ENCODE measurements around the gene RPS8. TPM values are rescaled to one million over a fixed set of nuclear protein-coding genes. Genes with fewer than 3 reads are reported as not detected.

The RPS8 gene
- 1,000 to 10,000 TPM; 2,000 to 3,409 (median 3,025) TPM for total RNA-seq
- polyA plus RNA-seq = 1,000 to 10,000 TPM in 1 of 2 donors, 100 to 1,000 TPM in 1; 954 to 1,486 TPM
- total RNA-seq = 1,598 reads per million, percentile 100 among the genes with 10 or more reads in this experiment

- H3K4me3 ChIP-seq (ENCODE audit: low read length) = peak within 1 kb of the TSS; percentile 99
- H3K27me3 Mint-ChIP-seq = no peaks in the 10 kb centered on the region
- CTCF ChIA-PET = interaction anchor here (0.6 to 1.6 kb wide), 11 partner anchors 9 to 974 kb away, joined by 3 to 8 read pairs (median 3); partner anchors contain the start of genes HECTD3 and PLK3
- H3K27me3 ChIP-seq (ENCODE audit: control insufficient read depth in 2 of 2, insufficient read depth in 2 of 2, low read length in 2 of 2) = no peaks in the 10 kb centered on the region
- peak within 1 kb of the TSS; percentile 91 to 98 (median 94) for H3K27ac Mint-ChIP-seq
- no peaks in the 10 kb centered on the region for H3K9me3 ChIP-seq (ENCODE audit: control insufficient read depth in 2 of 3, low read length in 3 of 3)
- DNase-seq (peak; percentile 77 to 92 (median 90)), ATAC-seq (peak; percentile 91)
- intact Hi-C loops (cut with micrococcal nuclease) = loop anchor here (1.0 to 10.0 kb wide), 15 partner anchors 9 to 909 kb away; partner anchors contain the start of genes KIF2C (in 2 of the 2), PLK3 (in 2 of the 2), RNU5D-1 (in 2 of the 2) and UROD (in 2 of the 2)
- no peaks in the 10 kb centered on the region for H3K9me3 Mint-ChIP-seq
- POLR2A ChIA-PET = interaction anchor here (0.5 to 5.5 kb wide), 37 partner anchors 9 to 915 kb away, joined by 3 to 93 read pairs (median 5); partner anchors contain the start of genes BEST4, BTBD19, DYNLT4 and EIF2B3
- H3K4me3 Mint-ChIP-seq = peak within 1 kb of the TSS; percentile 88 to 99 (median 92)
- peak within 1 kb of the TSS; percentile 89 for H3K27ac ChIP-seq (ENCODE audit: low read depth, low read length)
- H3K4me1 Mint-ChIP-seq = peaks cover 20 to 45% (median 38%) of the 10 kb centered on the region in 7 donors
- H3K4me1 ChIP-seq (ENCODE audit: control insufficient read depth in 2 of 2, insufficient read depth in 2 of 2, low read length in 2 of 2) = peaks cover 6 to 19% of the 10 kb centered on the region in 2 donors
- peaks cover 8 to 39% (median 15%) of the 10 kb centered on the region in 5 donors for H3K36me3 Mint-ChIP-seq
- H3K36me3 ChIP-seq (ENCODE audit: control insufficient read depth in 2 of 3, insufficient read depth in 3 of 3, low read length in 3 of 3) = peaks cover 0 to 34% (median 7%) of the 10 kb centered on the region in 3 experiments
Measured at GRCh38 chr1:44775078-44775929, at the start of gene RPS8. RPS8 (plus strand) TSS chr1:44775540; CDS start chr1:44775597, 57 bp downstream.

GRCh38 chr1:44730741-44731512, 44.4 kb upstream of the RPS8 start, which contains the start of gene RNU5D-1:
RNU5D-1 (minus strand) TSS chr1:44731170.
- ATAC-seq (peak; percentile 85), DNase-seq (peak; percentile 77 to 92 (median 89))
- ChIA-PET POLR2A (interaction anchor here (0.6 to 9.5 kb wide), 37 partner anchors 10 to 1437 kb away, joined by 3 to 239 read pairs (median 4); partner anchors contain the start of genes BTBD19, DYNLT4, EIF2B3 and HECTD3), CTCF (interaction anchor here (0.6 to 5.1 kb wide), 17 partner anchors 12 to 573 kb away, joined by 3 to 55 read pairs (median 3); partner anchors contain the start of genes BEST4, HECTD3, TMEM53 and UROD)
- no peaks in the 10 kb centered on the region for H3K36me3 Mint-ChIP-seq
- intact Hi-C loops (cut with micrococcal nuclease) = loop anchor here (1.0 to 5.0 kb wide), 18 partner anchors 8 to 956 kb away; partner anchors contain the start of genes KIF2C (in 2 of the 2), PLK3 (in 2 of the 2), RPS8 (in 2 of the 2) and BTBD19 (in 1 of the 2)
- Histone ChIP-seq H3K4me3 (ENCODE audit: low read length) (peak within 1 kb of the TSS; percentile 18), H3K27me3 (ENCODE audit: control insufficient read depth in 2 of 2, insufficient read depth in 2 of 2, low read length in 2 of 2) (no peaks in the 10 kb centered on the region), H3K36me3 (ENCODE audit: control insufficient read depth in 2 of 3, insufficient read depth in 3 of 3, low read length in 3 of 3) (no peaks in the 10 kb centered on the region), H3K4me1 (ENCODE audit: control insufficient read depth in 2 of 2, insufficient read depth in 2 of 2, low read length in 2 of 2) (peaks cover 10 to 13% of the 10 kb centered on the region in 2 donors), H3K27ac (ENCODE audit: low read depth, low read length) (peak within 1 kb of the TSS; percentile 86), H3K9me3 (ENCODE audit: control insufficient read depth in 2 of 3, low read length in 3 of 3) (no peaks in the 10 kb centered on the region)
- no peaks in the 10 kb centered on the region for H3K27me3 Mint-ChIP-seq
- H3K4me1 Mint-ChIP-seq = peaks cover 14 to 58% (median 43%) of the 10 kb centered on the region in 7 donors
- peaks cover 0 to 5% (median 0%) of the 10 kb centered on the region in 11 donors for H3K9me3 Mint-ChIP-seq
- H3K4me3 Mint-ChIP-seq = peak within 1 kb of the TSS; percentile 54 to 93 (median 84)
- peak within 1 kb of the TSS; percentile 97 to 100 (median 98) for H3K27ac Mint-ChIP-seq

- Histone ChIP-seq H3K36me3 (ENCODE audit: control insufficient read depth in 2 of 3, insufficient read depth in 3 of 3, low read length in 3 of 3) (no peaks in the 10 kb centered on the region), H3K4me3 (ENCODE audit: low read length) (no peak overlapping the region), H3K9me3 (ENCODE audit: control insufficient read depth in 2 of 3, low read length in 3 of 3) (no peaks in the 10 kb centered on the region), H3K27me3 (ENCODE audit: control insufficient read depth in 2 of 2, insufficient read depth in 2 of 2, low read length in 2 of 2) (no peaks in the 10 kb centered on the region), H3K4me1 (ENCODE audit: control insufficient read depth in 2 of 2, insufficient read depth in 2 of 2, low read length in 2 of 2) (peaks cover 10 to 13% of the 10 kb centered on the region in 2 donors), H3K27ac (ENCODE audit: low read depth, low read length) (no peak overlapping the region)
- peaks cover 0 to 5% (median 0%) of the 10 kb centered on the region in 11 donors for H3K9me3 Mint-ChIP-seq
- peak overlapping the region in 1 of 9 donors; percentile 43 for H3K27ac Mint-ChIP-seq
- ChIA-PET POLR2A (interaction anchor here (0.7 to 9.5 kb wide), 7 partner anchors 16 to 88 kb away, joined by 3 to 239 read pairs (median 5); partner anchors contain the start of genes PLK3 and RPS8), CTCF (interaction anchor here (0.7 to 1.5 kb wide), 5 partner anchors 18 to 767 kb away, joined by 3 to 5 read pairs (median 3); partner anchors contain the start of genes CCDC163, MMACHC and RPS8)
- H3K4me1 Mint-ChIP-seq = peaks cover 6 to 44% (median 32%) of the 10 kb centered on the region in 7 donors
- no peak for DNase-seq
- H3K36me3 Mint-ChIP-seq = no peaks in the 10 kb centered on the region
- ATAC-seq = no peak
- intact Hi-C loops (cut with micrococcal nuclease) = loop anchor here in 1 of 2 donors (5.0 kb wide), 1 partner anchor 474 kb away; the partner anchor contains the start of gene ZSWIM5
- H3K4me3 Mint-ChIP-seq = no peak overlapping the region
- no peaks in the 10 kb centered on the region for H3K27me3 Mint-ChIP-seq
Measured at GRCh38 chr1:44733365-44733764, 42.0 kb upstream of the RPS8 start.

- Mint-ChIP-seq H3K36me3 (no peaks in the 10 kb centered on the region), H3K4me3 (no peak overlapping the region), H3K9me3 (peaks cover 0 to 5% (median 0%) of the 10 kb centered on the region in 11 donors), H3K4me1 (peaks cover 6 to 43% (median 31%) of the 10 kb centered on the region in 7 donors), H3K27me3 (no peaks in the 10 kb centered on the region), H3K27ac (peak overlapping the region in 3 of 9 donors; percentile 41 to 69 (median 43))
- CTCF ChIA-PET = interaction anchor here (0.8 to 1.5 kb wide), 3 partner anchors 16 to 41 kb away, joined by 3 to 5 read pairs (median 3); partner anchors contain the start of gene RPS8
- H3K36me3 ChIP-seq (ENCODE audit: control insufficient read depth in 2 of 3, insufficient read depth in 3 of 3, low read length in 3 of 3) = no peaks in the 10 kb centered on the region
- DNase-seq (no peak), ATAC-seq (no peak)
- H3K4me3 ChIP-seq (ENCODE audit: low read length) = no peak overlapping the region
- no peak overlapping the region for H3K27ac ChIP-seq (ENCODE audit: low read depth, low read length)
- H3K9me3 ChIP-seq (ENCODE audit: control insufficient read depth in 2 of 3, low read length in 3 of 3) = no peaks in the 10 kb centered on the region
- intact Hi-C loops (cut with micrococcal nuclease) = loop anchor here in 1 of 2 donors (5.0 kb wide), 1 partner anchor 474 kb away; the partner anchor contains the start of gene ZSWIM5
- no peaks in the 10 kb centered on the region for H3K27me3 ChIP-seq (ENCODE audit: control insufficient read depth in 2 of 2, insufficient read depth in 2 of 2, low read length in 2 of 2)
- POLR2A ChIA-PET = interaction anchor here (0.7 to 9.5 kb wide), 5 partner anchors 17 to 280 kb away, joined by 3 to 239 read pairs (median 6); partner anchors contain the start of gene RPS8
- H3K4me1 ChIP-seq (ENCODE audit: control insufficient read depth in 2 of 2, insufficient read depth in 2 of 2, low read length in 2 of 2) = peaks cover 10 to 13% of the 10 kb centered on the region in 2 donors
Measured at GRCh38 chr1:44733784-44734183, 41.6 kb upstream of the RPS8 start.

GRCh38 chr1:44735992-44736391, 39.3 kb upstream of the RPS8 start:
- peaks cover 9 to 13% of the 10 kb centered on the region in 2 donors for H3K4me1 ChIP-seq (ENCODE audit: control insufficient read depth in 2 of 2, insufficient read depth in 2 of 2, low read length in 2 of 2)
- no peak for ATAC-seq
- peak overlapping the region in 1 of 9 donors; percentile 0 for H3K27ac Mint-ChIP-seq
- peaks cover 0 to 3% (median 0%) of the 10 kb centered on the region in 5 donors for H3K36me3 Mint-ChIP-seq
- no peaks in the 10 kb centered on the region for H3K9me3 ChIP-seq (ENCODE audit: control insufficient read depth in 2 of 3, low read length in 3 of 3)
- intact Hi-C loops (cut with micrococcal nuclease) = loop anchor here in 1 of 2 donors (5.0 kb wide), 2 partner anchors 379 to 951 kb away; partner anchors contain the start of genes ERI3, GPBP1L1 and TMEM69
- H3K27me3 ChIP-seq (ENCODE audit: control insufficient read depth in 2 of 2, insufficient read depth in 2 of 2, low read length in 2 of 2) = no peaks in the 10 kb centered on the region
- H3K27me3 Mint-ChIP-seq = no peaks in the 10 kb centered on the region
- no peak overlapping the region for H3K4me3 ChIP-seq (ENCODE audit: low read length)
- H3K4me3 Mint-ChIP-seq = no peak overlapping the region
- H3K4me1 Mint-ChIP-seq = peaks cover 12 to 46% (median 38%) of the 10 kb centered on the region in 7 donors
- DNase-seq = no peak
- H3K9me3 Mint-ChIP-seq = peaks cover 0 to 2% (median 0%) of the 10 kb centered on the region in 11 donors
- CTCF ChIA-PET = no interaction called here
- POLR2A ChIA-PET = interaction anchor here (1.2 to 1.5 kb wide), 4 partner anchors 11 to 276 kb away, joined by 3 to 5 read pairs (median 4); partner anchors contain the start of genes HECTD3 and UROD
- no peaks in the 10 kb centered on the region for H3K36me3 ChIP-seq (ENCODE audit: control insufficient read depth in 2 of 3, insufficient read depth in 3 of 3, low read length in 3 of 3)
- H3K27ac ChIP-seq (ENCODE audit: low read depth, low read length) = no peak overlapping the region

All from naive thymus-derived CD4-positive, alpha-beta T cell (primary cell).